Stimulated activated CD4-positive, alpha-beta T cell treated with anti-CD3 and anti-CD28 coated beads, Interleukin-12 subunit alpha, Interleukin-12 subunit beta, amount 100 ng/mL, for 24 hours (primary cell): ENCODE data around the gene ITGA3.
A peak's percentile ranks its signal among the peaks of the same experiment; 100 is the strongest.

Source experiments
- DNase-seq, 2 experiments: peaks; one replicate each; pipeline ENCODE4 v3.0.0-alpha.2; 2020; ENCODE audit warnings: low read depth in 2 of 2

Gene ITGA3

DNA sequence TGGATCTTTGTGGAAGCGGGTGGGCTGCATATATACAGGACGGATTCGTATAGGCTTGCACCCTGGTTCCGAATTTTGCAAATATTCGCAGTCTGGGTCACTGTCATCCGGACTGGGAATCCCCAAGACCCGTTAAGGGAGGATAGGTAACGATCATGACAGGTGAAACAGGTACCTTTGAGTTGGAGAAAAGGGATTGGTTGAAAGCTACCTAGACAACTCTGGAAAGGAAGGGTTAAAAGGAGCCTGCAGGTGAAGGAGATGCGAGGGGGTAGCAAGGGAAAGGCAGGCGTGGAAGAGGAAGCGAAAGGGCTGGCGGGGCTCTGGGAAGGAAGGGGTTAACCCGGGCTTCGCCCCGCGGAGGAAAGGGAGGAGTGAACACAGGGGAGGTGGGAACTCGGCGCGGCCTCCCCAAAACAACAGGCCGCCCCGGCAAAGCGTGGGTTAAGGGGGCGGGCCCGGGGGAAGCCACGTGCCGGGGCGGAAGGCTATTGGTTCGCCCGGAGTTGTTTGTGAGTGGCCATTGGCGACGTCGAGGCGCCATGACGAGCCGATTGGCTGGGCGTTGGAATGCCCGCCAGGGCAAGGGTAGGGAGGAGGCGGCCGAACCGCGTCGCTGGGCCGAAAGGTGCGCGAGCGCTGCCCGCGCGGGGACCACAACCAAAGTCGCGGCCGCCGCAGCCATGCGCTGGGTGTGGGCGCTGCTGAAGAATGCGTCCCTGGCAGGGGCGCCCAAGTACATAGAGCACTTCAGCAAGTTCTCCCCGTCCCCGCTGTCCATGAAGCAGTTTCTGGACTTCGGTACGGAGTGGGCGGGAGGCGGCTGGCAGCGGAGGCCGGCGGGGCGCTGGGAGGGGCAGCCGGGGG lies 39.1 kb downstream of the ITGA3 start, which contains the start of gene PDK2:
Gene PDK2, plus strand, starts transcription at position 599 of the 867 bp plus-strand sequence. Its CDS starts 85 bp downstream, at position 684.
- DNase-seq = peak; percentile 91 to 93

GRCh38 chr17:50095626-50096037 lies 39.7 kb downstream of the ITGA3 start:
- DNase-seq = no peak

DNA sequence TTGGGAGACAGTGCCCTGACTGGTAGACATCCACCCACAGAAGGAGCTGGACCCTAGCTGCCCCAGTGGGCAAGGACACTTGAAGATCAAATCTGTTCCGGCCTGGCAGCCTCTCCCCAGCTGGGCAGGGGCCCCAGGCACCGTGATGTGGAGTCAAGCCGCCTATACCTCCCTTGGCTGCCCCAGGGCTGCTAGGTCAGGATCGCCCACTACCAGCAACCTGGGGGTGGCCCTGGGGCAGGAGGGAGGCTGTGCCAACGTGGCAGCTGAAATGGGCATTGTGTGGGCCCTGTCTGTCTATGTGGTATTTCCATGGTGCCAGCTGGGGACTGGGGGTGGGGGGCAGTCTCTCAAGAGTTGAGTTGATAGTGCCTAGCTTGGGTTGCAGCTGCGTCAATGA lies 40.2 kb downstream of the ITGA3 start:
- DNase-seq = no peak

DNA sequence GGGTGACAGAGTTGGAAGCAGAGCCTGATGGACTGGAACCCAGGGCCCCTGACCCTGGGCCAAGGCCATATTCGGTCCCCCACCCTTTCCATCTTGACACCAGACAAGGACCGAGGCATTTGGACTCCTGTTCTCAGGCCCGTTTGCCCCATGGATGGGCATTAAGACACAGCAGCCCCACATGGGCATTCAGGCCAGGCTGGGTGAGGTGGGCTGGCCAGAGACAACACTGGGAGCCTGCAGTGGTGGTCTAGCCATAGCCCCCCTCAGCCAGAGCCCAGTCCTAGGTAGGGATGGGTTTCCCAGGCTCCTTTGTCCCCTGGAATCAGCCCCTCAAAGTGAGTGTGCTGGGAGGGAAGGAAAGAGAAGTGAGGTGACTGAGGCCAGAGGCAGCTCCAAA lies 40.8 kb downstream of the ITGA3 start:
- no peak for DNase-seq

- no peak for DNase-seq
Measured at GRCh38 chr17:50097455-50097854, 41.5 kb downstream of the ITGA3 start.

DNA sequence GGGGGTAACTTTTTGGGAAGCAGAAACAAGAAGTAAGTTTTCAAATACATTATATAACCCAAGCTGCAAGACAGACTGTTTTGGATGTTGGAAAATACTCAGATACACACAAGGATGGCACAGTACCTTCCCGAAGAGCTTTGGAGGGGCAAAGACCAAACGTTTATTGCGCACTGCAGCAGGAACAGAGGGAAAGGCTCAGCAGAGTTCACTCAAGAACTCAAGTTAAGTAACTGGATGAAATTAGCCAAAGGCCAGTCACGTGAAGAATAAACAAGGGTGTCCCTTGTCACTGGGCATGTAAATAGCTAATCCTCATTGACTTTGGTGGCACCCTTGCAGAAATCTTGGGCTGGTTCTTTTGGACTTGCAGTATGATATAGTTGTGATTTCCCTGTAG lies 42.0 kb downstream of the ITGA3 start:
- DNase-seq = no peak

GRCh38 chr17:50098583-50098982 lies 42.7 kb downstream of the ITGA3 start:
- DNase-seq = no peak

DNA sequence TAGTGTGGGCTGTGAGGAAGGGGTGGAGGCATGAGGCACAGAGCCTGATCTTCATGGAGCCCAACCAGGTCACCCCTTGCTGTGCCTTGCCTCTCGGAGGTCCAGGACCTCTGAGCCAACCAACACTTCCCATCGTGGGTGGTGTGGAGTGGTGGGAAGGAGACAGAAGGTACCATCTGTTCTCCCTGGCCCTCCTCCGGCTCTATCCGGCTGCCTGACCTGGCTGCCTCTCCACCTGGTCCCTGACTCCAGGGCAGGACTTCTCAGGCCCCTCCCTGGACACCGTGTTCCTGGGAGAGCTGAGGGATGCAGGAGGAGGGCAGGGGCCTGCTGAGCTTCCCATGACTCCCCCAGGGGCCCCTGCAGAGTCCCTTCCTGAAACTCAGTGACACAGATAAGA lies 43.1 kb downstream of the ITGA3 start:
- no peak for DNase-seq

GRCh38 chr17:50100480-50100883 lies 44.6 kb downstream of the ITGA3 start:
- DNase-seq = no peak

DNA sequence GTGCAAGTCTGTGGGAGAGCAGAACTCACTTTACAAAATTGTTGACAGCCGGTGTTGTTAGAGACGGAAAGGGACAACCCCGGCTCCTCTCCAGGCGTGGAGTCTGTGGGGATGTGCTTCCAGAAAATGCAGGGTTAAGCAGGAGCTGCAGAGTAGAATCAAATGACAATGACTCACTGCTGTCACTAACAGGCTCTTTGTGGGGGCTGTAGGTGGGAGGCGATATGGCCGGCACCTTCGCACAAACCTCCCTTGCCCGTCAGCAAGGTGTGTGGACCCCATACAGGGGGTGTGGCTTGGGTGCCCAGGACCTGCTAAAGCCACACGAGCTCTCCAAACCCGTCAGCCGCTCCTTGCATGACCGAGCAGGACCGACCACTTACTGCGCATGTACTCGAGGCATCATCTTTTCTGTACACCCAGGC lies 45.0 kb downstream of the ITGA3 start:
- DNase-seq = no peak

GRCh38 chr17:50101346-50102163 lies 45.6 kb downstream of the ITGA3 start:
- DNase-seq = no peak

- no peak for DNase-seq
Measured at GRCh38 chr17:50102164-50102991, 46.5 kb downstream of the ITGA3 start.

DNA sequence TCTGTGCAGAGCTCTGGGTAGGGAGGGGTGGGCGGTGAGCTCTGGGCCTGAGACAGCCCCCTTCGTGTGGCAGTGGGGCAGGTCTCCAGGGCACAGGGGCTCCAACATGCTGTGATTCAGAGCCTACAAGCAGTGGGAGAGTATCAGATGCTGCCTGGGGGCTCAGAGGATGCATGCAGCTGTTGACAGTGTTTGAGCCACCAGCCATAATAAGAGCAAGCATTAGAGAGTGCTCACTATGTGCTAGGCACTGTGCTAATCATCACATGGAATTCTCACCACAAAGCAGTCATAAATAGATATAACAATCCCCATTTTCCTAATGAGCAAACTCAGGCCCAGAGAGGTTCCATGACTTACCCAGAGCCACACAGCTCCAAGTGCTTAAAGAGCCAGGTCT lies 47.3 kb downstream of the ITGA3 start:
- DNase-seq = no peak

GRCh38 chr17:50103941-50104340 lies 48.0 kb downstream of the ITGA3 start:
- no peak for DNase-seq

- DNase-seq = no peak
Measured at GRCh38 chr17:50105811-50106210, 49.9 kb downstream of the ITGA3 start.

DNA sequence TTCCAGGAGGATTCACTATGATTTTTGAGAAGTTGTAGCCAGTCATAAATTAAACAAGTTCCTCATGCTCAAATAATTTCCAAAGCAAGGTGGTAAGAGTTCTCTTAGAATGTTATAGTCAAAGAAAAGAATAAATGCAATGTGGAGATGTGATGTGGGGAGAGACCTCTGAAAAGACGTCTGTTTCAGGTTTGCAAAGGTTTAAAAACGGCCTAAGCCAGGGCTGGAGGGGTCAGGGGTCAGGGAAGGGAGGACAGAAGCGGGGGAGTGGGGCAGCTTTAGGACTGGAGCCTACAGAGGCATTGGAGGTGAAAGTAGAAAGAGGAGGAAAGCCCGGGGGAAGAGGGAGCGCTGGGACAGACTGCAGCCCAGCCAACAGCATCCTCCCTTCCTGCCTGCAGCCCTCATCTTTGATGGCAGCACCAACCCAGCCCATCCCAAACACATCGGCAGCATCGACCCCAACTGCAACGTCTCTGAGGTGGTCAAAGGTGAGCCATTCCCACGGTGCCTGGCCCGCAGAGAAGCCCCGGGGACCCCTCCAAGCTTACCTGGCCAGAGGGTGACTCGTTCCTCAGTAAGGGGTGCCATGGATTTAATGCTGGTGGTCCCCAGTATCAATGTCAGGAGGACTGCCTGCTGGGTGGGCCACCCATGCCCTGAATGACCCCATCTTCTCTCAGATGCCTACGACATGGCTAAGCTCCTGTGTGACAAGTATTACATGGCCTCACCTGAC lies 50.7 kb downstream of the ITGA3 start:
- DNase-seq = no peak

DNA sequence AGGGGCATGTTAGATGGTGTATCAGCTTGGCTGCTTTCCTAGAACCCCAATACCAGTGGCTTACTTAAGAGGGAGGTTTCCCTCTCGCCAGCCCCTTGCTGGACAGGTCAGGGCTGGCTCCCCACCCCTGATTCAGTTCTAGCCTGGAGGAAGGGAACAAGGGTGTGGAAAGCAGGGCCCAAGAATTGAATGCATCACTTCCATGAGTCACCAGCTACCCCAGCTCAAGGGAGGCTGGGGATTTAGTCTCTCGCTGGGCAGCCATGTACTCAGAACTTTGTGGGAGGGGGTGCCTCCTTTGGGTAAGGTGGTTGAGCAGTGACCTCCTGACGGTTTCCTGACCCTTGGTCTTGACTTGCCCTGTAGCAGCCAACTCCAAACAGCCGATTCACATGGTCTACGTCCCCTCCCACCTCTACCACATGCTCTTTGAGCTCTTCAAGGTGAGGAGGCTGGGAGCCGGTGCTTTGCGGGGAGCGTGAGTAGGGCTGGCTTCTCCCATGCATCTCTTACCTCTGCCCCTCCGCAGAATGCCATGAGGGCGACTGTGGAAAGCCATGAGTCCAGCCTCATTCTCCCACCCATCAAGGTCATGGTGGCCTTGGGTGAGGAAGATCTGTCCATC lies 52.0 kb downstream of the ITGA3 start:
- DNase-seq = no peak

- no peak for DNase-seq
Measured at GRCh38 chr17:50108556-50108955, 52.6 kb downstream of the ITGA3 start.

GRCh38 chr17:50109207-50109606 lies 53.3 kb downstream of the ITGA3 start:
- DNase-seq = no peak

- no peak for DNase-seq
Measured at GRCh38 chr17:50109785-50110184, 53.9 kb downstream of the ITGA3 start.
